BE2C (cell line): Measurements from ENCODE around the gene NFX1.
"Not testable (repeated sequence)": the region's sequence is repeated elsewhere in the genome, so short reads cannot be mapped to it uniquely, and the experiment has no call there.

Source experiments
- DNase-seq: peaks from one replicate; pipeline ENCODE4 v3.0.0-alpha.2; 2020
- H3K27me3 ChIP-seq: fragments of 250-450 bp; sonication (Bioruptor Pico); 2 replicates; pipeline ENCODE4 v1.5.1; 2020; ENCODE audit warnings: mild to moderate bottlenecking
- H3K36me3 ChIP-seq: fragments of 250-450 bp; sonication (Bioruptor Pico); 2 replicates; pipeline ENCODE4 v1.5.1; 2020; ENCODE audit warnings: mild to moderate bottlenecking
- H3K4me1 ChIP-seq: fragments of 250-450 bp; sonication (Bioruptor Pico); 2 replicates; pipeline ENCODE4 v1.5.1; 2020
- H3K4me3 ChIP-seq: 2 replicates; pipeline ENCODE4 v1.5.1; 2011; ENCODE audit warnings: low read depth, low read length
- H3K9me3 ChIP-seq: fragments of 250-450 bp; sonication (Bioruptor Pico); 2 replicates; pipeline ENCODE4 v1.5.1; 2020
- CTCF ChIP-seq: IDR thresholded peaks from 2 replicates; pipeline ENCODE4 v1.5.1; 2012; ENCODE audit warnings: mild to moderate bottlenecking, low read depth, low read length

The NFX1 gene

DNA sequence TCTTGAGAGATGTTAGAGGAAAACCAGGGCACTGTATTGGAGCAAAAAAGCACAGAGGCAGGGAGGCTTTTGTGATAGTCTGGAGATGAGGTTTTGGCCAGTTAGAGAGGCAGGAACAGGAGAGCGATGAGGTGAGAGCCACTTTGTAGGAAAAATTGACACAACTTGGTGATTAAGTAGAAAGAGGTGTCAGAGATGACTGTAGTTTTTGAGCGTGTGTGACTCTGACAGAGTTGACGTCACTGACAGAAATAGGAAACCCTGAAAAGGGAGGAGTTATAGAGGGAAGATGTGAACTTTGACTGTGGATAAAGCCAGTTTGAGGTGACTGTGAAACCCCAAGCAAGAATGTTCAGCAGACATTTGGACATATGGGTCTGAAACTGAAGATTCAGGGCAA is 15.7 kb downstream of the NFX1 start:
- Histone ChIP-seq H3K9me3 (no peaks in the 10 kb centered on the region), H3K4me1 (no peaks in the 10 kb centered on the region), H3K27me3 (no peaks in the 10 kb centered on the region), H3K4me3 (no peak overlapping the region), H3K36me3 (peaks cover 97% of the 10 kb centered on the region)
- no peak for DNase-seq
- no peak for TF ChIP-seq CTCF

DNA sequence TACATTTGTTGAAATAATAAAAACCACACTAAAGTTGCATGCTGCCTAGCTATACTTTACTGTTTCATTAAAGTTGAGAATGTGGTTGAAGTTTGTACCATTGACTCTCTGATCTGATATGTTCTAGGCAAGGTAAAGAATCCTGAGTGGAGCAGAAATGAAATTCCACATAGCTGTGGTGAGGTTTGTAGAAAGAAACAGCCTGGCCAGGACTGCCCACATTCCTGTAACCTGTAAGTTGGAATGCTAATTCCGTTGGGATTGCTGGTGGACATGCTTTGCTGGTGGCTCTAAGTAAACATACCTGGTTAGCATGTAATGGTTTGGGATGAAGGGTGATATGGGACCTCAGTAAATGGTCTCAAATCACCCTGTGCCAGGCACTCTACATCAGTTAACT is 16.8 kb downstream of the NFX1 start:
- TF ChIP-seq CTCF, result no peak
- H3K9me3 ChIP-seq, result no peaks in the 10 kb centered on the region
- no peak overlapping the region for H3K4me3 ChIP-seq
- peaks cover 97% of the 10 kb centered on the region for H3K36me3 ChIP-seq
- no peaks in the 10 kb centered on the region for H3K27me3 ChIP-seq
- no peaks in the 10 kb centered on the region for H3K4me1 ChIP-seq
- no peak for DNase-seq

- no peak for DNase-seq
- no peak overlapping the region for H3K4me3 ChIP-seq
- no peaks in the 10 kb centered on the region for H3K9me3 ChIP-seq
- H3K4me1 ChIP-seq, result no peaks in the 10 kb centered on the region
- no peaks in the 10 kb centered on the region for H3K27me3 ChIP-seq
- H3K36me3 ChIP-seq, result peaks cover 94% of the 10 kb centered on the region
- no peak for TF ChIP-seq CTCF
These were observed 19.6 kb downstream of the NFX1 start for GRCh38 chr9:33309903-33310302.

DNA sequence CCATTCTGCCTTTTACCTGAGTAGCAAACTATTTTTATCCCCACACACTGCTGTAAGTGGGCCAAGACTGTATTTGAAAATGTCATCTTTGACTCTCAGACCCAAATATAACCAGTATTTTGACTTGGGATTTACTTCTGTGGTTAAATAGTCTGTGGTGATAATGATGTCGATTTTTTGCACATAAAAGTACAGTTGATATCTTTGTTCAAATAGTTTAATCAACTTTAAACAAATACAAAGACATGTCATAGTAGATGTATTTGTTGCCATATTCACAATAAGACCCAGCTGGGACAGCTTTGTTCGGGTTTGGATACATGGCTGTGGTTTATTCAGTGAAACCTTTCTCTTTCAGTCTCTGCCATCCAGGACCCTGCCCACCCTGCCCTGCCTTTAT is 20.4 kb downstream of the NFX1 start:
- DNase-seq, result no peak
- H3K4me3 ChIP-seq, result no peak overlapping the region
- TF ChIP-seq CTCF, result no peak
- no peaks in the 10 kb centered on the region for H3K4me1 ChIP-seq
- peaks cover 92% of the 10 kb centered on the region for H3K36me3 ChIP-seq
- no peaks in the 10 kb centered on the region for H3K9me3 ChIP-seq
- no peaks in the 10 kb centered on the region for H3K27me3 ChIP-seq

DNA sequence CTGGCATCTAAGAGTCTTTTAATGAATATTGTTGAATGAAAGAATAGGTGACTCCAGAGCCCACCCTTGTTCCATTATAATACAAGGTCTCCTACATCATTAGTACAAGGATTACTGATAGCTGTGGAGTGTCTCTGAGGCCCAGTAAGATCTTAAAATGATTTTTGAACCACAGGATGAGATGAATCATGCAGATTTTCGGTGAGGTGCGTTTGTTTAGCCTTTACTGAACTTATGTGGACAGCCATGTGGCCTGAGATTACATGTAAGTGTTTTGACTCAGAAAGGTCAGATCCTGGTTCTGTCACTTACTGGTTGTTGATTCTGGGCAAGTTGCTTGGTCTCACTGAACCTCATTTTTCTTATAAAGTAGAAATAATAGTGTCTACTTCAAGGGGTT is 21.6 kb downstream of the NFX1 start:
- Histone ChIP-seq H3K27me3 (no peaks in the 10 kb centered on the region), H3K36me3 (peaks cover 89% of the 10 kb centered on the region)

DNA sequence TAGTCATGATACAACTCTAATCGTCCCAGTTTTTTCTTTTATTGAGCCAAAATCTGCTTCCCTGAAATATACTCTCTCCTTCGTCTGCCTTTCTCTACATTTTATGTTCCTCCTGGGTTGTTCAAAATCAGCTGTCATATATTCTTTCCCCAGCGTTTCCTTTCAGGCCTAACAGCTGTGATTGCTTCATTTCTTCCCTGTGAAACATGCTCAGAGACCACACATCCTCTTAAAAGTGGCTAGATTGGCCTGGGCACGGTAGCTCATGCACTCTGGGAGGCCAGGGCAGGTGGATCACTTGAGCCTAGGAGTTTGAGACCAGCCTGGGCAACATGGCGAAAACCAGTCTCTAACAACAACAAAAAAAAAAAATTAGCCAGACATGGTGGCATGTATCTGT is 25.1 kb downstream of the NFX1 start:
- no peaks in the 10 kb centered on the region for H3K9me3 ChIP-seq
- no peaks in the 10 kb centered on the region for H3K27me3 ChIP-seq
- no peaks in the 10 kb centered on the region for H3K4me1 ChIP-seq
- H3K4me3 ChIP-seq, result no peak overlapping the region
- peaks cover 80% of the 10 kb centered on the region for H3K36me3 ChIP-seq
- no peak for TF ChIP-seq CTCF
- DNase-seq, result no peak

More for the DNA sequence above, 21.6 kb downstream of the NFX1 start:
- H3K4me3 ChIP-seq, result no peak overlapping the region
- TF ChIP-seq CTCF, result no peak
- no peaks in the 10 kb centered on the region for H3K4me1 ChIP-seq
- no peaks in the 10 kb centered on the region for H3K9me3 ChIP-seq
- DNase-seq, result no peak

DNA sequence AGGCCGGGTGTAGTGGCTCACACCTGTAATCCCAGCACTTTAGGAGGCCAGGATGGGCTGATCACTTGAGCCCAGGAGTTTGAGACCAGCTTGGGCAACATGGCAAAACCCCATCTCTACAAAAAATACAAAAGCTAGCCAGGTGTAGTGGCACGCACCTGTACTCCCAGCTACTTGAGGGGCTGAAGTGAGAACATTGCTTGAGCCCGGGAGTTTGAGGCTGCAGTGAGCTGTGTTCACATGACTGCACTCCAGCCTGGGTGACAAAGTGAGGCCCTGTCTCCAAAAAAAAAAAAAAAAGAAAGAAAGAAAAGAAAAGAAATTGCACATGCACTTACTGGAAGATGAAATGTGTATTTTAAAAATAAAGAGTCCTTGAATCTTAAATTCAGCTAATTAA is 26.8 kb downstream of the NFX1 start:
- not testable (repeated sequence) for H3K27me3 ChIP-seq, H3K4me1 ChIP-seq, H3K9me3 ChIP-seq, H3K4me3 ChIP-seq, DNase-seq
- peaks cover 80% of the 10 kb centered on the region for H3K36me3 ChIP-seq
